A549 (cell line): ENCODE results near the gene WDR62. TPM values are rescaled to one million over a fixed set of nuclear protein-coding genes. Genes with fewer than 3 reads are reported as not detected.

Source experiments
- ATAC-seq, 2 experiments: fragments of 200-7000 bp in 1 of 2; fragments of >200 bp in 1 of 2; cut with Nextera tagmentation in 1 of 2; cut with Tn5 transposase in 1 of 2; 3 replicates each; pipeline versions ENCODE4 v1.8.0 to v1.9.1; 2018 to 2020; ENCODE audit warnings: mild to moderate bottlenecking in 1 of 2, moderate library complexity in 1 of 2
- CTCF ChIA-PET: fragments of 300-600 bp; sonication (Branson Sonifier 250); formaldehyde crosslinking; extraction: SDS; loops from one replicate; lab custom pipeline; 2021; ENCODE audit warnings: antibody characterized with exemption, inconsistent platforms; lab: Yijun Ruan, JAX
- POLR2A ChIA-PET: fragments of 350-600 bp; formaldehyde crosslinking; extraction: SDS; loops from one replicate; lab custom pipeline; 2021; ENCODE audit warnings: antibody characterized with exemption, inconsistent platforms; lab: Yijun Ruan, JAX
- DNase-seq, 2 experiments: peaks; one replicate each; pipeline versions ENCODE4 v3.0.0 to v3.0.0-alpha.2; 2011 to 2016; ENCODE audit warnings: low read depth in 1 of 2, low spot score in 1 of 2
- FAIRE-seq: peaks from 2 replicates; lab custom pipeline; 2011; peaks lifted over from hg19 to GRCh38; lab: Jason Lieb, UNC
- H3K27ac ChIP-seq, 2 experiments: fragments of >200 bp; sonication (Bioruptor Twin); formaldehyde crosslinking; 3 replicates each; pipeline ENCODE4 v1.5.1; 2016 to 2017
- H3K4me1 ChIP-seq: fragments of >200 bp; sonication (Bioruptor Twin); formaldehyde crosslinking; 3 replicates; pipeline ENCODE4 v1.6.1; 2016
- H3K4me2 ChIP-seq: fragments of >200 bp; sonication (Bioruptor Twin); formaldehyde crosslinking; 3 replicates; pipeline ENCODE4 v1.6.1; 2016
- H3K4me3 ChIP-seq: fragments of >200 bp; sonication (Bioruptor Twin); formaldehyde crosslinking; 3 replicates; pipeline ENCODE4 v1.5.1; 2016
- H3K9me3 ChIP-seq: fragments of >200 bp; sonication (Bioruptor Twin); formaldehyde crosslinking; 3 replicates; pipeline ENCODE4 v1.6.1; 2016
- ATOH8 ChIP-seq: fragments of 250-450 bp; sonication (Bioruptor Pico); IDR thresholded peaks from 2 replicates; pipeline ENCODE4 v1.5.0; 2020; ENCODE audit warnings: low read depth, mild to moderate bottlenecking, moderate library complexity
- BHLHE40 ChIP-seq: IDR thresholded peaks from 2 replicates; pipeline ENCODE4 v1.6.1; 2012; ENCODE audit warnings: low read depth, low read length, inconsistent platforms
- CBX8 ChIP-seq: fragments of 200-600 bp; sonication (generic); IDR thresholded peaks from 2 replicates; pipeline ENCODE4 v1.6.1; 2016
- CEBPB ChIP-seq, 2 experiments: fragments of >200 bp in 1 of 2; sonication (Bioruptor Twin) in 1 of 2; formaldehyde crosslinking in 1 of 2; IDR thresholded peaks; 2 replicates each; pipeline ENCODE4 v1.6.1; 2012 to 2016
- CHD2 ChIP-seq: fragments of 150-350 bp; IDR thresholded peaks from 2 replicates; pipeline ENCODE4 v1.6.1; 2014; ENCODE audit warnings: low read length; ENCODE audit not compliant: partially characterized antibody
- CTCF ChIP-seq: fragments of >200 bp; sonication (Bioruptor Twin); formaldehyde crosslinking; IDR thresholded peaks from 3 replicates; pipeline ENCODE4 v1.5.1; 2016
- EP300 ChIP-seq, 2 experiments: fragments of >200 bp; sonication (Bioruptor Twin); formaldehyde crosslinking; IDR thresholded peaks; 2 replicates in 1 of 2; 3 replicates in 1 of 2; pipeline ENCODE4 v1.6.1; 2016 to 2017
- FOXS1 ChIP-seq: fragments of 250-450 bp; sonication (Bioruptor Pico); IDR thresholded peaks from 2 replicates; pipeline ENCODE4 v1.5.0; 2020; ENCODE audit warnings: mild to moderate bottlenecking, moderate library complexity
- HEYL ChIP-seq: fragments of 250-450 bp; sonication (Bioruptor Pico); IDR thresholded peaks from 2 replicates; pipeline ENCODE4 v1.8.0; 2021; ENCODE audit warnings: mild to moderate bottlenecking, moderate library complexity
- HOXA7 ChIP-seq: fragments of 250-450 bp; sonication (Bioruptor Pico); IDR thresholded peaks from 2 replicates; pipeline ENCODE4 v1.5.0; 2020; ENCODE audit warnings: mild to moderate bottlenecking, moderate library complexity
- MAX ChIP-seq: IDR thresholded peaks from 2 replicates; pipeline ENCODE4 v1.6.1; 2012
- NFE2L2 ChIP-seq: fragments of 150-350 bp; conservative IDR thresholded peaks from 2 replicates; pipeline ENCODE4 v1.6.1; 2014; ENCODE audit warnings: low read length
- NPAS2 ChIP-seq: fragments of 250-450 bp; sonication (Bioruptor Pico); IDR thresholded peaks from 2 replicates; pipeline ENCODE4 v1.8.0; 2022; ENCODE audit warnings: mild to moderate bottlenecking, moderate library complexity, borderline replicate concordance
- NR3C1 ChIP-seq: fragments of >200 bp; sonication (Bioruptor Twin); formaldehyde crosslinking; IDR thresholded peaks from 3 replicates; pipeline ENCODE4 v1.6.1; 2017
- POLR2AphosphoS2 ChIP-seq: conservative IDR thresholded peaks from 2 replicates; pipeline ENCODE4 v1.6.1; 2012; ENCODE audit warnings: low read length, improper control_type of control experiment, inconsistent platforms
- RAD21 ChIP-seq, 2 experiments: fragments of >200 bp in 1 of 2; sonication (Bioruptor Twin) in 1 of 2; formaldehyde crosslinking in 1 of 2; IDR thresholded peaks in 1 of 2; conservative IDR thresholded peaks in 1 of 2; 2 replicates in 1 of 2; 3 replicates in 1 of 2; pipeline ENCODE4 v1.6.1; 2012 to 2018; ENCODE audit warnings: inconsistent platforms in 1 of 2
- RCOR1 ChIP-seq: fragments of 150-350 bp; IDR thresholded peaks from 2 replicates; pipeline ENCODE4 v1.6.1; 2014; ENCODE audit warnings: antibody characterized with exemption, low read length, low read depth
- RFX5 ChIP-seq: fragments of 450-650 bp; IDR thresholded peaks from 2 replicates; pipeline ENCODE4 v1.7.1; 2014; ENCODE audit warnings: antibody characterized with exemption, mild to moderate bottlenecking, moderate library complexity
- RNF2 ChIP-seq: fragments of 200-600 bp; sonication (generic); IDR thresholded peaks from 2 replicates; pipeline ENCODE4 v1.6.1; 2016; ENCODE audit warnings: low read depth, mild to moderate bottlenecking, antibody characterized with exemption, moderate library complexity, borderline replicate concordance
- SREBF2 ChIP-seq: fragments of 450-650 bp; IDR thresholded peaks from 2 replicates; pipeline ENCODE4 v1.6.1; 2014; ENCODE audit warnings: mild to moderate bottlenecking, moderate library complexity
- TP53 ChIP-seq: fragments of 250-450 bp; sonication (Bioruptor Pico); IDR thresholded peaks from 2 replicates; pipeline ENCODE4 v1.5.0; 2021; ENCODE audit warnings: mild to moderate bottlenecking, moderate library complexity
- ZC3H11A ChIP-seq: fragments of 450-650 bp; IDR thresholded peaks from 2 replicates; pipeline ENCODE4 v1.6.1; 2014; ENCODE audit warnings: antibody characterized with exemption, mild to moderate bottlenecking
- ZSCAN20 ChIP-seq: fragments of 250-450 bp; sonication (Bioruptor Pico); IDR thresholded peaks from 2 replicates; pipeline ENCODE4 v1.8.0; 2022; ENCODE audit warnings: mild to moderate bottlenecking, moderate library complexity
- WGBS: methylation state at CpG from one replicate; pipeline ENCODE4 v1.1.6; 2017; ENCODE audit errors: missing lambda C conversion rate; 5-methylcytosine and 5-hydroxymethylcytosine counted together
- polyA plus RNA-seq, 4 experiments: library from polyadenylated mRNA; depleted of rRNA in 3 of 4; stranded (reverse); fragments of >200 nt; fragmentation: RNase III in 1 of 4; extraction: RNeasy Plus Mini Kit Qiagen cat#74134 plus additional on column Dnase treatment in 1 of 4; gene quantifications; 2 replicates in 3 of 4; 3 replicates in 1 of 4; pipeline ENCODE4 v1.2.3, GENCODE V29; 2011 to 2017

WDR62 gene
- polyA plus RNA-seq, 2 of the 4 experiments (the other 2 are of a cell fraction) = 15.5 to 32.9 TPM

GRCh38 chr19:36030264-36031148, 24.2 kb upstream of the WDR62 start:
- H3K4me2 ChIP-seq = no peak overlapping the region
- H3K27ac ChIP-seq = no peak overlapping the region
- H3K4me1 ChIP-seq = no peaks in the 10 kb centered on the region
- ATAC-seq (peak; percentile 41 to 60; a peak in 3 of 6 replicates), DNase-seq (peak in 1 of 2 experiments; percentile 61), FAIRE-seq (peak; percentile 32)
- TF ChIP-seq RFX5 (no peak), TP53 (no peak), RNF2 (no peak), ZSCAN20 (CRISPR knock-in tag) (no peak), SREBF2 (no peak), RAD21 (conservative IDR thresholded peaks at IDR 0.05 in 1 of 2, IDR thresholded peaks at IDR 0.05 in 1 of 2) (peak in 1 of 2 experiments; percentile 41; a peak in 2 of 5 replicates), CTCF (peak; percentile 5; the same call in 1 of the 3 replicates), HOXA7 (CRISPR knock-in tag) (no peak), NR3C1 (no peak), NFE2L2 (no peak)
- CTCF ChIA-PET = interaction anchor here (0.6 to 2.9 kb wide), 10 partner anchors 9 to 99 kb away, joined by 3 to 17 read pairs (median 4); no protein-coding TSS in a partner anchor
- no peak overlapping the region for H3K4me3 ChIP-seq
- POLR2A ChIA-PET = interaction anchor here (1.5 kb wide), 2 partner anchors 16 to 84 kb away, joined by 4 to 6 read pairs; partner anchors contain the start of genes ALKBH6, POLR2I and TBCB
- WGBS = 79% methylated on average over 8 of the region's 8 CpGs
- H3K9me3 ChIP-seq = no peaks in the 10 kb centered on the region

GRCh38 chr19:36031308-36031707, 23.4 kb upstream of the WDR62 start:
- Histone ChIP-seq H3K4me3 (no peak overlapping the region), H3K9me3 (no peaks in the 10 kb centered on the region), H3K4me1 (no peaks in the 10 kb centered on the region), H3K4me2 (no peak overlapping the region), H3K27ac (no peak overlapping the region)
- no peak for DNase-seq
- TF ChIP-seq RCOR1 (no peak), FOXS1 (CRISPR knock-in tag) (no peak), HEYL (CRISPR knock-in tag) (no peak), BHLHE40 (no peak)
- ChIA-PET POLR2A (no interaction called here), CTCF (interaction anchor here (0.9 to 2.7 kb wide), 3 partner anchors 11 to 66 kb away, joined by 3 to 17 read pairs (median 3); no protein-coding TSS in a partner anchor)
- no peak for ATAC-seq
- WGBS = 90% methylated on average over 6 of the region's 6 CpGs
- peak; percentile 63 for FAIRE-seq

GRCh38 chr19:36032251-36033104, 22.2 kb upstream of the WDR62 start, which contains the start of gene CLIP3:
CLIP3 (minus strand) TSS chr19:36032873; CDS start chr19:36032357, 516 bp downstream.
- POLR2A ChIA-PET = no interaction called here
- ATAC-seq = no peak
- Histone ChIP-seq H3K9me3 (no peaks in the 10 kb centered on the region), H3K4me3 (no peak within 1 kb of the TSS), H3K27ac (no peak within 1 kb of the TSS), H3K4me2 (no peak within 1 kb of the TSS), H3K4me1 (no peaks in the 10 kb centered on the region)
- CTCF ChIA-PET = no interaction called here
- WGBS = 87% methylated on average over 45 of the region's 51 CpGs
- no peak for FAIRE-seq
- no peak for TF ChIP-seq CEBPB (IDR thresholded peaks at IDR 0.05)
- TF ChIP-seq CBX8 = no peak
- no peak for TF ChIP-seq POLR2AphosphoS2
- no peak for TF ChIP-seq ATOH8
- no peak for TF ChIP-seq NPAS2 (CRISPR knock-in tag)
- no peak for TF ChIP-seq EP300 (IDR thresholded peaks at IDR 0.05)
- no peak for TF ChIP-seq MAX
- no peak for TF ChIP-seq ZC3H11A
- no peak for TF ChIP-seq CHD2
- DNase-seq = no peak
